Stromal cell of bone marrow (primary cell): ENCODE measurements around the gene A1BG.
"Not testable (repeated sequence)": the region's sequence is repeated elsewhere in the genome, so short reads cannot be mapped to it uniquely, and the experiment has no call there.

Experiments used
- DNase-seq: peaks from one replicate; pipeline ENCODE4 v3.0.0-alpha.2; 2012; ENCODE audit warnings: low read depth

Gene A1BG

GRCh38 chr19:58334691-58335249 lies 18.5 kb downstream of the A1BG start:
- no peak for DNase-seq

DNA sequence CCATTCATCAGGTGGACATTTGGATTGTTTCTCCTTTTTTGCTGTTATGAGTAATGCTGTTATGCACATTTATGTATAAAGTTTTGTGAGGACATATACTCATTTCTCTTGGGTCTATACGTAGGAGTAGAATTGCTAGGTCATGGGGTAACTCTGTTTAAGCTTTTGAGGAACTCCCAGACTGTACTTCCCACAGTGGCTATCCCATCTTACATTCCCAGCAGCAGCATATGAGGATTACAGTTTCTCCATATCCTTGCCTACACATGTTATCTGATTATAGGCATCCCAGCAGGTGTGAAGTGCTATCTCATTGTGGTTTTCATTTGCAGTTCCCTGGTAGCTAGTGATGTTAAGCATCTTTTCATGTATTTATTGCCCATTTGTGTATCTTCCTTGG lies 20.6 kb downstream of the A1BG start:
- DNase-seq: no peak

- DNase-seq: peak; percentile 85
Measured at GRCh38 chr19:58330458-58330857, 22.8 kb downstream of the A1BG start.

DNA sequence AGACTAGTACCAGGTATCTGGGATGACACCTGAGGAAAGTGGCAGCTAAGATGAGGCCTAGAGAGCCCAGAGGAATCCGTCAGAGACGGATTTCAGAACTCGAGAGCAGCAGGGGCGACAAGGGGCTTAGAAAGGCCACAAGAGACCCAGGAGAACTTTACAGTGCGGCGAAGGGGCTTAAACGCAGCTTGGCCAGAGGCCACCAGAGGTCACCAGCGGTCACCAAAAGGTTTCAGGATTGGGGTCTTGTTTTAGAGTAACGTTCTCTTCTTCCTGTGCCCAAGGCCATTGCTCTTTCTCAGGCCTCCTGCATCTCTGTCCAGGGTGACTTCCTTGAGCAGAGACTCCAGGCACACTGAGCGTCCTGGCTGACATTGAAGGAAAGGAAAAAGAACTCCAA lies 24.3 kb downstream of the A1BG start:
- no peak for DNase-seq

GRCh38 chr19:58326914-58327726 lies 26.2 kb downstream of the A1BG start, which contains the start of gene ZSCAN22:
TSS of gene ZSCAN22 (plus strand) at chr19:58326994. CDS start at chr19:58334803, 7,809 bp downstream.
- DNase-seq: peak; percentile 97

GRCh38 chr19:58326501-58326913 lies 26.8 kb downstream of the A1BG start:
- DNase-seq: no peak

DNA sequence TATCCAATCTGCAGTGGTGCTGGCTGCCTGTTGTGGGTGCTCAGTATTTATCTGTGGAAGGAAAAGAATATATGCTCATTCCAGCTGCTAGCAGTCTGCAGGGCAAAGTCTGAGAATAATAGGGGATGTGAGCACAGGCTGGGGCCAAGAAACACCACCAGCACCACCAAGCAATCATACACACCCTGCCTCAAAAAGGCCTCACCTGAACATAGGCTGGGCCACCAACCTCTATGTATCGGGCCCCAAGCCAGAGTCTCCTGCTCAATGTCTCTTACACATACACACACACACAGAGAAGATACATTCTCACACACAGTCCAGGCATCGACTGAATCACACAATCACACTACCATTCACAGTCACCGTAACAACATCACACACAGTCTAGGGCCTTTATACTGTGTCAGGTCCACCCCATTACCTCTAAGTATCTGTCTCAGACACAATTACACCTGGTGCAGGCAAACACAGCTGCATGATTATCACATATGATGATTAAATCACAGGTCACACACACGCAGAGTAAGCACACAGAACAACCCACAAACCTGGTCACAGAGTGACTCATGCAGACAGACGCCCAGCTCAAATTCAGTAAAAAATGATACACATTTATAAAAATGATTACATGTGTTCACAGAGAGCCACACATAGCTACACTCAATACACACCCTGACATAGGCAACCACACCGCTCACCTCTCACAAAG lies 27.8 kb downstream of the A1BG start:
- DNase-seq: no peak

DNA sequence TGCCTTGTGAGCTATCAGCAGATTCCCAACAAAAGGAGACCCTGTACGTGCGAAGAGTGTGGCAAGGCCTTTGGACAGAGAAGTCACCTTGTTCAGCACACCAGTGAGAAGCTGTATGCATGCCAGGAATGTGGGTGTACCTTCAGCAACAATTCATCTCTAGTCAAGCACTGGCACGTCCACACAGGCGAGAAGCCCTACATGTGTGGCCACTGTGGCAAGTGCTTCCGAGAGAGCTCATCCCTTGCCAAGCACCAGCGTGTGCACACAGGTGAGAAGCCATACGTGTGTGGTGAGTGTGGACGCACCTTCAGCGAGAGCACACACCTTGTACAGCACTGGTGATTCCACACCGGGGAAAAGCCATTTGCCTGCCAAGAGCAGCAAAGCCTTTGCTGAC lies 34.1 kb downstream of the A1BG start:
- no peak for DNase-seq

- DNase-seq: no peak
Measured at GRCh38 chr19:58318297-58318696, 35.0 kb downstream of the A1BG start.

DNA sequence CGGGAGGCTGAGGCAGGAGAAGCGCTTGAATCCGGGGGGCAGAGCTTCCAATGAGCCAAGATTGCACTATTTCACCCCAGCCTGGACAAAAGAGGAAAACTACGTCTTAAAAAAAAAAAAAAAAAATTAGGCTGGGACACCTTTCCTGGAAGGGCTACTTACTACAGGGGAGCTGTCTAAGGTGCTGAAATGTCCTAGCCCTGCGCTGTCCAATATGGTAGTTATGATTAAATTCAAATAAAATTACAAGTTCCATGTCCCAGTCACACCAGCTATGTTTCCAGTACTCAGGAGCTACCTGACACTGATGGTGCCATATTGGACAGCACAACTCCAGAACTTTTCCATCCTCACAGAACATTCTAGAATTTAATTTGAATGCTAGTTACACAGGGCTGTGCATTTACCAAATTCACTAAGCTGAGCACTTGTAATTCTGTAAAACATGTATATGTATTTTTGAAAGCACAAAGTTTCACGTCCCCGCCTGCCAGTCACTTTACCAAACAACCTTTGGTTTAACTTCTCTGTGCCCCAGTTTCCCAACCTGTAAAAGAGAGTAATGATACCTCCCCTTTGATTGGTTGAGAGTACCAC lies 35.7 kb downstream of the A1BG start:
- no peak for DNase-seq

GRCh38 chr19:58315580-58315979 lies 37.7 kb downstream of the A1BG start:
- no peak for DNase-seq

DNA sequence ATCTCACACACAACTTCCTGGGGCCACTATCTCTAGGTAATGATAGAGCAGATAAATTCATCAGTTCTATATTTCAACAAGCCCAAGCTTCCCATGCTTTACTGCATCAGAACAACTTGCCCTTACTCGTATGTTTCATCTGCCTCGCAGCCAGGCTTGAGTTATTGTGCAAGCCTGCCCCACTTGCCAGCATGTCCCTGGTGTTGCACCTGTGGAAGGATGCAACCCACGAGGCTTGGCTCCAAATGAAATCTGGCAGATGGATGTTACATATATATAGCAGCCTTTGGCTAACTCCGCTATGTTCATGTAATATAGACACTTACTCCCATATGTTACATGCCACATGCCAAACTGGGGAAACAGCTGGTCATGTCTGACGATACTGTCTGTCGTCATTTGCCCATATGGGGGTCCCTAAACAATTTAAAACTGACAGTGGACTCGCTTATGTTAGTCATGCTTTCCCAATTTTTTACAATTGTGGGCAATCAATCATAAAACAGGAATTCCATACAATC lies 41.9 kb downstream of the A1BG start:
- no peak for DNase-seq

- not testable (repeated sequence) for DNase-seq
Measured at GRCh38 chr19:58310685-58311084, 42.6 kb downstream of the A1BG start.

DNA sequence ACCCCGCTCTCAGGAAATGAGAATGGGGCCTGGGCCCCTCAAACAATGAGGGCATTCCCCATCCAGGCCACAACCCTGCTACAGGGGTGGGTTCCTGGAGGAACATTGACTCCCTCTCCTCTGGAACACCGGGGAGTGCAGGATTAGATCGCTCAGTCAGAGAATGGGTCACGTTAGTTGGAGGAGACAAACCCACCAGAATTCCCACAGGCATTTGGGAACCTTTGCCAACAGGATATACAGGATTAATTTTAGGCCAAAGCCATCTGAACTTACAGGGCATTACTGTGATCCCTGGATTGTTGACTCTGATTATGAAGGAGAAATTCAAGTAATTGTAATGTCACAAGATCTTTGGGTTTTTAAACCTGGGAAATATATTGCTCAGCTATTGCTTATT lies 45.6 kb downstream of the A1BG start:
- no peak for DNase-seq

- DNase-seq: no peak
Measured at GRCh38 chr19:58305932-58306323, 47.4 kb downstream of the A1BG start.

DNA sequence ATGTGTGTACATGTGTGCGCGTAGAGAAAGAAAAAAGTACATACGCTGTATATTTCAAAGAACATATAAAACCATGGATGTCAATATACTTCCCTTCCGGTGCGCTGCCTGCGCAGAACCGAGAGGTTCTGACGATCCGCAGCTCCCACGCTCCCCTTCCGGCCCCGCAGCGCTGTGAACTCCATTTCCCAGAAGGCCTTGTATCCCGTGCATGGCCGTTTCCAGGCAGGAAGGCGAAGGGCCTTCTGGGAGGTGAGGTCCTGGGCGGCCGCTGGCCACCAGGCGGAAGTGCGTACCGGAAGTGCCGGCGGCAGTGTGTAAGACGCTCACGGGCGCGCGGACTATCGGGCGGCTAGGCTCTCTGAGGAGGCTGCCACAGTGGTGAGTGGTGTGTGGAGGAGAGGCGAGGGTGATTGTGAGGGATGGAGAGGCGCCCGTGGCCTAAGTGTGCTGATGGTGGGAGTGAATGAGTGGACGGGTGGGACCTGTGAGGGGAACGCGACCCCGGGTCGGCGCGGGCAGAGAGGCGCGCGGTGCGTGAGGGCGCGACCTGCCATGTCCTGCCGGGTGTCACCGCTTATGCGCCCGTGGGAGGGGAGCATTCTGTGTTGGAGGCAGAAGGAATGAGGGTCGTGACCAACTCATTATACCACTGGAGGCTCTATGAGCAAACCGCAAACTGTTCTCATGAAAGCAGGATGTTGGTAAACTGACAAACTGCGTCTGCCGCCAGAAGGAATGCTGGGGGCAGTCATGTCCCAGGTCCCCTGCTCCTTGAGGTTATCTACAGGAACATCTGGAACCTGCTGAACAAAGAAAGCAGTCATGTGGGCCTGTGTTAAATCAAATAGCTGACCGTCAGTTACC lies 48.0 kb downstream of the A1BG start, which contains the start of gene ERVK3-1:
Gene ERVK3-1 (plus strand): TSS at position 313 of the 867 bp plus-strand sequence. CDS start 6,792 bp downstream, outside the sequence.
- peak; percentile 97 for DNase-seq

DNA sequence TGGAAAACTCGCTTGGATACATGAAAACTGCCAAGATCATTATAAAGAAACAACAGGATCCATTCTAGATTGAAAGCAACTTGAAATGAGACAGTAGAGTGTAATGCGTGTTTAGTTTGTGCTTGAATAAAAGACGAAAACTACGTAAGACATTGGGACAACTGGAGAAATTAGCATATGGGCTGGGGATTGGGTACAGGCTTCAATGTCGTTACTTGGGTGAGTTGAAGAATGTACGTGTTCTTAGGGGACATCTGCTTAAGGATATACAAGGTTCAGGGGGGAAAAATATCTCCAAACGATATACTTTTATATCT lies 48.6 kb downstream of the A1BG start:
- DNase-seq: no peak

DNA sequence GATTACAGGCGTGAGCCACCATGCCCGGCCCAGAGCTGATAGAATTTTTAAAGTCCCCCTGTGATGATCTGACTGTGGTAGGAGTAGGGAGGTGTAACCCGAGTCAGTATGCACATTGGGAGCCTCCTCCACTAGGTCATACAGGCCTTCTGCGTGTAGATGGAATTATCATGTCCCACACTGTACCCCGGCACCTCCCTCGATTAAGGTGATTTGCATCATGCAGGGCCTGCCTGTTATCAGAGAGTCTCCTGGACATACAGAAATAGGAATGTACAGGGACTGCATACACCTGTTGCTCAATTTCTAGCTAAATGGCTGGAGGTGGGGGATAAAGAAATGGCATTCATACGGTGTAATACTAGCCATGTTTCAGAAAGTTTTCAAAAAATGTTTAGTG lies 49.0 kb downstream of the A1BG start:
- no peak for DNase-seq

DNA sequence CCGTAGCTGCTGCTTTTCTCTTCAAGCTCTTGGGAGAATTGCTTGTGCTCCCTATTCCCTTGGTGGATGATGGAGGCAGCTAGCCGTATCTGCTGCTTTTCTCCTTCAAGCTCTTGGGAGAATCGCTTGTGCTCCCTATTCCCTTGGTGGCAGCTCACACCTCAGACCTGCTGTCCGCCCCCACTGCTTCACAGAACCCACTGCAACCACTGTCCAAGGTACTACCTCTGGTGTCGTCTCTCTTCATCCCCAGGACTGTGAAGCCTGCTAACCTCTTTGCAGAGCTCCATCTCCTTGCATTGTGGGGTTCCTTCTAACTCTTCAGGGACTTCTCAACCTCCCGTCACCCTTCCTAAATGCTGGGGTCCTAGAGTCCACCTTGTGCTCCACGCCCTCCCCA lies 52.7 kb downstream of the A1BG start:
- no peak for DNase-seq

- no peak for DNase-seq
Measured at GRCh38 chr19:58296104-58296503, 57.2 kb downstream of the A1BG start.
